22Rv1 (cell line): ENCODE data around the gene TMEM86B.

Source experiments
- H3K27ac ChIP-seq: fragments of 450-650 bp; 2 replicates; pipeline ENCODE4 v1.5.1; 2017
- CTCF ChIP-seq: fragments of 450-650 bp; IDR thresholded peaks from 2 replicates; pipeline ENCODE4 v1.5.1; 2017; ENCODE audit warnings: mild to moderate bottlenecking
- ZFX ChIP-seq: fragments of 450-650 bp; IDR thresholded peaks from 2 replicates; pipeline ENCODE4 v1.6.1; 2017; ENCODE audit warnings: antibody characterized with exemption, borderline replicate concordance

TMEM86B gene

GRCh38 chr19:55262359-55262758 is 33.8 kb upstream of the TMEM86B start:
- H3K27ac ChIP-seq = no peak overlapping the region
- TF ChIP-seq ZFX (no peak), CTCF (no peak)

- no peak for TF ChIP-seq CTCF
- TF ChIP-seq ZFX = no peak
- no peak overlapping the region for H3K27ac ChIP-seq
These were observed 33.1 kb upstream of the TMEM86B start for GRCh38 chr19:55261671-55262126.

DNA sequence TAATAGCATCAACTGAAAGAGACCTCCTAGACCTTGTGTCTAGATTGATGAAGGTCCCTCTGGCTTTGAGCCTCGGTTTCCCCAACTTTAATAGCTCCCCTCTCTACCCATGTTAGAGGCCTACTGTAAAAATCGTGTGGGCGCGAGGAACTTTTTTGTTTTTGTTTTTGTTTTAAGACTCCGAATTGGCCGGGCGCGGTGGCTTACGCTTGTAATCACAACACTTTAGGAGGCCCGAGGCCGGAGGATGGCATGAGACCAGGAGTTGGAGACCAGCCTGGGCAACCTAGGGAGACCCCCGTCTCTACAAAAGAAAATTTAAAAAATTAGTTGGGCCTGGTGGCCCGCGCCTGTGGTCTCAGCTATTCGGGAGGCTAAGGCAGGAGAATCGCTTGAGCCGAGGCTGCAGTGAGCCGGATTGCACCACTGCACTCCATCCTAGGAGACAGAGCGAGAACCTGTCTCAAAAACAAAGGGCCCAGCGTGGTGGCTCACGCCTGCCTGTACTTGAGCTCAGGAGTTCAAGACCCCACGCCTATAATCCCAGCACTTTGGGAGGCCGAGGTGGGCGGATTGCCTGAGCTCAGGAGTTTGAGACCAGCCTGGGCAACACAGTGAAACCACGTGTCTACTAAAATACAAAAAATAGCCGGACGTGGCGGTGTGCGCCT is 31.1 kb upstream of the TMEM86B start:
- TF ChIP-seq ZFX (no peak), CTCF (no peak)
- H3K27ac ChIP-seq = peak overlapping the region; percentile 95

- TF ChIP-seq CTCF (no peak), ZFX (no peak)
- H3K27ac ChIP-seq = peak within 1 kb of the TSS; percentile 95
These were observed 30.4 kb upstream of the TMEM86B start, which contains the start of gene PPP6R1 for GRCh38 chr19:55258828-55259539. Gene PPP6R1 (minus strand): TSS chr19:55259017. CDS start chr19:55247103, 11,914 bp downstream.

DNA sequence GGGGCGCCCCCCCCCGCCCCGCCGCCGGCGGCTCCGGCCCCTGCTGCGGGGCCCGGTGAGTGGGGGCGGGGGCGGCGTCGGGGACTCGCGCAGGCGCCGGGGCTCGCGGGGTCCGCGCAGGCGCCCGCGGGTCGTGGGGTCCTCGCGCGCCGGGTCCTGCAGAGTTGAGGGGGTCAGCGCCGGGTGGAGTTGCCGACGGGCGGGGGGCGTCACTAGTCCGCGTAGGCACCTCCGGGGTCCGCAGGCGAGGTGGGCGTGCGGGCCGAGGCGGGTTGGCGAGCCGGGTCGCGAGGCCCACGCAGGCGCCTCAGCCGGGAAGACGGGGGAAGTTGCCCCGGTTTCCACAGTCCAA is 29.9 kb upstream of the TMEM86B start:
- TF ChIP-seq CTCF = no peak
- TF ChIP-seq ZFX = no peak
- peak overlapping the region; percentile 95 for H3K27ac ChIP-seq

DNA sequence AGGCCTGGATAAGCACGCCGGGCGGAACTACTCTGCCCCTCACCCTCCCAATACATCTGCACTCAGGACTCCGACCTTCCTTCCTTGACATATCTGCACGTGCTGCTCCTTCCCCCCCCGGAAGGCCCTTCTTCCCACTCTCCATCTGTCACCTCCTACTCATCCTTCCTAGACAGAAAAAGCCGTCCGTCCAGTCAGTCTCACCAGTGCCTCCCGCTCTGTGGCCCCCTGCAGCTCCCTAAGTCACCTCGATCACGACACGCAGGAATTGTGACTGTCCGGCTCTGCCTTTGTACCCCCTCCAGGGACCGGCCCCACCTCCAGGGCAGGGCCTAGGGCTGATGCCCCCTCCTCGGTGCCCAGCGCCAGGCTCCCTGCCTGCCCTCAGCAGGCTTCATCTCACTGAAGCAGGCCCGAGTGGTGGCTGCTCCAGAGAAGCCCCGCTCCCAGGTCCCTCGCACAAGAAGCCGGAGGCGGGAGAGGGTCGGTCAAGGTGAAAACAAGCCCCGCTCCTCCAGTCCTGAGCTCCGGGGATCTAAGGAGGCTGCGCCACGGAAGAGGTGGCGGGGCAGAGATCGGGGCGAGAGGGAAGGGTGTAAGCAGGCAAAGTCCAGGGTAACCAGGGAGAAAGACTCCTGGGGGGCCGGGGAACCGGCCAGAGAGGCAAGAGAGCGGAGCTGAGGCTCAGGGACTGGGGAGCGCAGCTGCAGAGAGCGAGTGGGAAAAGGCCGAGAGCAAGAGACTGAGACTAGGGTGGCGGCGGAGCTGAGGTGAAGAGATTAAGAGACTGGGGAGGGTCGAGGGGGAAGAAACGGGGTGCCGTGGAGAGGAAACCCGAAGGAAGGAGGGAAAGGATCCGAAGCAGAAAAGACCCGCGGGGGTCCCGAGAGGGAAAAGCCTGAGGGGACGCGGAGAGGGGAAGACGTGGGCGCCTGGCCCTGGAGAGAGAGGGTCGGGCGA is 29.2 kb upstream of the TMEM86B start:
- TF ChIP-seq CTCF = no peak
- TF ChIP-seq ZFX = no peak
- H3K27ac ChIP-seq = peak overlapping the region; percentile 95
